MM.1S (cell line): ENCODE data around the gene KCNT1.

ENCODE experiments used
- CTCF ChIP-seq: fragments of 300-600 bp; sonication (generic); IDR thresholded peaks from 2 replicates; pipeline ENCODE4 v1.5.1; 2016; ENCODE audit warnings: antibody characterized with exemption, low read length, mixed read lengths
- EZH2 ChIP-seq: fragments of 300-600 bp; sonication (generic); optimal IDR thresholded peaks from 2 replicates; pipeline ENCODE3; 2017; ENCODE audit warnings: low read depth, mild to moderate bottlenecking, antibody characterized with exemption, low read length, mixed read lengths
- EZH2phosphoT487 ChIP-seq: fragments of 300-600 bp; sonication (generic); IDR thresholded peaks from 2 replicates; pipeline ENCODE4 v1.6.1; 2018; ENCODE audit warnings: antibody characterized with exemption, low read length

GRCh38 chr9:135705376-135705775 lies 3.4 kb downstream of the KCNT1 start:
- TF ChIP-seq EZH2: no peak
- no peak for TF ChIP-seq CTCF
- no peak for TF ChIP-seq EZH2phosphoT487
